ENCODE results near the gene MARCKS.

Gene MARCKS

GRCh38 chr6:113854531-113855499 is 2.3 kb upstream of the MARCKS start:
- no peak for DNase-seq

- no peak for DNase-seq
Measured at GRCh38 chr6:113855500-113856374, 1.4 kb upstream of the MARCKS start.

- no peak for DNase-seq
Measured at GRCh38 chr6:113856375-113856624, 845 bp upstream of the MARCKS start.

- DNase-seq = no peak
Measured at GRCh38 chr6:113857556-113858479, 673 bp downstream of the MARCKS start.

- DNase-seq = peak; percentile 79
Measured at GRCh38 chr6:113858480-113859348, 1.6 kb downstream of the MARCKS start.

- no peak for DNase-seq
Measured at GRCh38 chr6:113859349-113860180, 2.4 kb downstream of the MARCKS start.

- DNase-seq = no peak
Measured at GRCh38 chr6:113860181-113860955, 3.2 kb downstream of the MARCKS start.

GRCh38 chr6:113862112-113862511 is 5.0 kb downstream of the MARCKS start:
- DNase-seq = no peak

- DNase-seq = no peak
Measured at GRCh38 chr6:113870917-113871316, 13.8 kb downstream of the MARCKS start.

GRCh38 chr6:113871975-113872374 is 14.8 kb downstream of the MARCKS start:
- DNase-seq = no peak

GRCh38 chr6:113873043-113873667 is 16.0 kb downstream of the MARCKS start:
- DNase-seq = no peak

GRCh38 chr6:113875470-113875869 is 18.3 kb downstream of the MARCKS start:
- DNase-seq = no peak

GRCh38 chr6:113876695-113877094 is 19.6 kb downstream of the MARCKS start:
- no peak for DNase-seq

GRCh38 chr6:113879186-113880096 is 22.3 kb downstream of the MARCKS start:
- DNase-seq = no peak

- DNase-seq = no peak
Measured at GRCh38 chr6:113881478-113881980, 24.4 kb downstream of the MARCKS start.

- DNase-seq = no peak
Measured at GRCh38 chr6:113882336-113883022, 25.3 kb downstream of the MARCKS start.

- DNase-seq = no peak
Measured at GRCh38 chr6:113884011-113884410, 26.9 kb downstream of the MARCKS start.

GRCh38 chr6:113886512-113886911 is 29.4 kb downstream of the MARCKS start:
- DNase-seq = no peak

Measured in activated naive CD4-positive, alpha-beta T cell treated with Interleukin-2 at 50 U/mL for 16 hours (primary cell).